Parathyroid adenoma (tissue), 2 donors: ENCODE results near the gene NT5DC3.

ENCODE experiments used
- H2AFZ ChIP-seq: fragments of 300-600 bp; sonication (generic); one replicate; pipeline ENCODE4 v1.7.0; 2017; ENCODE audit warnings: antibody characterized with exemption, mild to moderate bottlenecking
- H3K27ac ChIP-seq: fragments of 300-600 bp; sonication (generic); one replicate; pipeline ENCODE4 v1.7.0; 2017
- H3K27me3 ChIP-seq: fragments of 300-600 bp; sonication (generic); one replicate; pipeline ENCODE4 v1.7.0; 2017; ENCODE audit warnings: low read length; ENCODE audit not compliant: control insufficient read depth, insufficient read depth
- H3K36me3 ChIP-seq: fragments of 300-600 bp; sonication (generic); one replicate; pipeline ENCODE4 v1.7.0; 2017; ENCODE audit warnings: low read length; ENCODE audit not compliant: control insufficient read depth, insufficient read depth
- H3K4me1 ChIP-seq: fragments of 300-600 bp; sonication (generic); one replicate; pipeline ENCODE4 v1.7.0; 2017; ENCODE audit warnings: control low read depth
- H3K4me2 ChIP-seq: fragments of 300-600 bp; sonication (generic); one replicate; pipeline ENCODE4 v1.7.0; 2017; ENCODE audit warnings: low read length
- H3K4me3 ChIP-seq: fragments of 300-600 bp; sonication (generic); one replicate; pipeline ENCODE4 v1.7.0; 2017; ENCODE audit warnings: low read depth, low read length
- H3K79me2 ChIP-seq: fragments of 300-600 bp; sonication (generic); one replicate; pipeline ENCODE4 v1.7.0; 2017; ENCODE audit warnings: control low read depth
- H3K9ac ChIP-seq: fragments of 300-600 bp; sonication (generic); one replicate; pipeline ENCODE4 v1.7.0; 2017; ENCODE audit warnings: mild to moderate bottlenecking
- H3K9me3 ChIP-seq: fragments of 300-600 bp; sonication (generic); one replicate; pipeline ENCODE4 v1.7.0; 2017; ENCODE audit warnings: low read length; ENCODE audit not compliant: control insufficient read depth
- CTCF ChIP-seq: fragments of 300-600 bp; sonication (generic); IDR thresholded peaks from one replicate; pipeline ENCODE4 v1.7.0; 2017; ENCODE audit warnings: antibody characterized with exemption, mild to moderate bottlenecking
- donor health status: primary hyperparathyroidism.

Gene NT5DC3

GRCh38 chr12:103768467-103769123, 72.4 kb downstream of the NT5DC3 start:
- H2AFZ ChIP-seq: no peak overlapping the region
- H3K4me1 ChIP-seq: no peaks in the 10 kb centered on the region
- H3K79me2 ChIP-seq: no peaks in the 10 kb centered on the region
- H3K27me3 ChIP-seq: no peaks in the 10 kb centered on the region
- no peak overlapping the region for H3K9ac ChIP-seq
- no peak for TF ChIP-seq CTCF
- no peaks in the 10 kb centered on the region for H3K9me3 ChIP-seq
- no peak overlapping the region for H3K4me2 ChIP-seq
- no peaks in the 10 kb centered on the region for H3K36me3 ChIP-seq
- H3K4me3 ChIP-seq: no peak overlapping the region
- no peak overlapping the region for H3K27ac ChIP-seq

- TF ChIP-seq CTCF: no peak
- H3K36me3 ChIP-seq: no peaks in the 10 kb centered on the region
- no peaks in the 10 kb centered on the region for H3K4me1 ChIP-seq
- no peak overlapping the region for H3K27ac ChIP-seq
- no peak overlapping the region for H3K4me3 ChIP-seq
- H3K4me2 ChIP-seq: no peak overlapping the region
- no peak overlapping the region for H3K9ac ChIP-seq
- H3K9me3 ChIP-seq: no peaks in the 10 kb centered on the region
- H3K79me2 ChIP-seq: no peaks in the 10 kb centered on the region
- H2AFZ ChIP-seq: no peak overlapping the region
- H3K27me3 ChIP-seq: no peaks in the 10 kb centered on the region
These were observed 75.0 kb downstream of the NT5DC3 start for GRCh38 chr12:103766028-103766427.

GRCh38 chr12:103765322-103765721, 75.7 kb downstream of the NT5DC3 start:
- Histone ChIP-seq H3K4me3 (no peak overlapping the region), H3K4me1 (no peaks in the 10 kb centered on the region), H3K27ac (no peak overlapping the region), H3K27me3 (no peaks in the 10 kb centered on the region), H3K9ac (no peak overlapping the region), H3K79me2 (no peaks in the 10 kb centered on the region), H3K36me3 (no peaks in the 10 kb centered on the region), H3K4me2 (no peak overlapping the region), H3K9me3 (no peaks in the 10 kb centered on the region), H2AFZ (no peak overlapping the region)
- no peak for TF ChIP-seq CTCF

- Histone ChIP-seq H3K79me2 (no peaks in the 10 kb centered on the region), H3K9ac (no peak overlapping the region), H3K27me3 (no peaks in the 10 kb centered on the region), H3K4me1 (no peaks in the 10 kb centered on the region), H3K4me2 (no peak overlapping the region), H3K4me3 (no peak overlapping the region), H3K9me3 (no peaks in the 10 kb centered on the region), H3K36me3 (no peaks in the 10 kb centered on the region), H3K27ac (no peak overlapping the region), H2AFZ (no peak overlapping the region)
- no peak for TF ChIP-seq CTCF
These were observed 78.6 kb downstream of the NT5DC3 start for GRCh38 chr12:103762473-103762872.
